ENCODE measurements around the gene SYVN1.
A peak's percentile ranks its signal among the peaks of the same experiment; 100 is the strongest.

GRCh38 chr11:65100674-65101350 is 33.5 kb downstream of the SYVN1 start:
- TF ChIP-seq, protein P1, sequence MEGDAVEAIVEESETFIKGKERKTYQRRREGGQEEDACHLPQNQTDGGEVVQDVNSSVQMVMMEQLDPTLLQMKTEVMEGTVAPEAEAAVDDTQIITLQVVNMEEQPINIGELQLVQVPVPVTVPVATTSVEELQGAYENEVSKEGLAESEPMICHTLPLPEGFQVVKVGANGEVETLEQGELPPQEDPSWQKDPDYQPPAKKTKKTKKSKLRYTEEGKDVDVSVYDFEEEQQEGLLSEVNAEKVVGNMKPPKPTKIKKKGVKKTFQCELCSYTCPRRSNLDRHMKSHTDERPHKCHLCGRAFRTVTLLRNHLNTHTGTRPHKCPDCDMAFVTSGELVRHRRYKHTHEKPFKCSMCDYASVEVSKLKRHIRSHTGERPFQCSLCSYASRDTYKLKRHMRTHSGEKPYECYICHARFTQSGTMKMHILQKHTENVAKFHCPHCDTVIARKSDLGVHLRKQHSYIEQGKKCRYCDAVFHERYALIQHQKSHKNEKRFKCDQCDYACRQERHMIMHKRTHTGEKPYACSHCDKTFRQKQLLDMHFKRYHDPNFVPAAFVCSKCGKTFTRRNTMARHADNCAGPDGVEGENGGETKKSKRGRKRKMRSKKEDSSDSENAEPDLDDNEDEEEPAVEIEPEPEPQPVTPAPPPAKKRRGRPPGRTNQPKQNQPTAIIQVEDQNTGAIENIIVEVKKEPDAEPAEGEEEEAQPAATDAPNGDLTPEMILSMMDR (IDR thresholded peaks at IDR 0.05; ENCODE audit: low read depth, low read length, missing input control): no peak
- TF ChIP-seq MAX (IDR thresholded peaks at IDR 0.05) (no peak), SP1 (IDR thresholded peaks at IDR 0.05) (no peak), JUND (IDR thresholded peaks at IDR 0.05) (no peak), RAD21 (IDR thresholded peaks at IDR 0.05) (no peak), TAF1 (conservative IDR thresholded peaks at IDR 0.05) (no peak), REST (IDR thresholded peaks at IDR 0.05) (no peak), YY1 (IDR thresholded peaks at IDR 0.05) (no peak), EGR1 (IDR thresholded peaks at IDR 0.05; ENCODE audit: low read depth in 2 of 2) (no peak), HNF4A (conservative IDR thresholded peaks at IDR 0.05) (no peak), RXRA (IDR thresholded peaks at IDR 0.05) (peak in 1 of 2 donors; percentile 18)
- TF ChIP-seq, protein P2, sequence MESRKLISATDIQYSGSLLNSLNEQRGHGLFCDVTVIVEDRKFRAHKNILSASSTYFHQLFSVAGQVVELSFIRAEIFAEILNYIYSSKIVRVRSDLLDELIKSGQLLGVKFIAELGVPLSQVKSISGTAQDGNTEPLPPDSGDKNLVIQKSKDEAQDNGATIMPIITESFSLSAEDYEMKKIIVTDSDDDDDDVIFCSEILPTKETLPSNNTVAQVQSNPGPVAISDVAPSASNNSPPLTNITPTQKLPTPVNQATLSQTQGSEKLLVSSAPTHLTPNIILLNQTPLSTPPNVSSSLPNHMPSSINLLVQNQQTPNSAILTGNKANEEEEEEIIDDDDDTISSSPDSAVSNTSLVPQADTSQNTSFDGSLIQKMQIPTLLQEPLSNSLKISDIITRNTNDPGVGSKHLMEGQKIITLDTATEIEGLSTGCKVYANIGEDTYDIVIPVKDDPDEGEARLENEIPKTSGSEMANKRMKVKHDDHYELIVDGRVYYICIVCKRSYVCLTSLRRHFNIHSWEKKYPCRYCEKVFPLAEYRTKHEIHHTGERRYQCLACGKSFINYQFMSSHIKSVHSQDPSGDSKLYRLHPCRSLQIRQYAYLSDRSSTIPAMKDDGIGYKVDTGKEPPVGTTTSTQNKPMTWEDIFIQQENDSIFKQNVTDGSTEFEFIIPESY (IDR thresholded peaks at IDR 0.05): no peak
- TF ChIP-seq, protein P3, sequence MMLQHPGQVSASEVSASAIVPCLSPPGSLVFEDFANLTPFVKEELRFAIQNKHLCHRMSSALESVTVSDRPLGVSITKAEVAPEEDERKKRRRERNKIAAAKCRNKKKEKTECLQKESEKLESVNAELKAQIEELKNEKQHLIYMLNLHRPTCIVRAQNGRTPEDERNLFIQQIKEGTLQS (IDR thresholded peaks at IDR 0.05): no peak

All from liver (tissue), 3 donors.